GM23338 (cell line): ENCODE data around the gene PRDX3. TPM values are rescaled to one million over a fixed set of nuclear protein-coding genes. Genes with fewer than 3 reads are reported as not detected.

Experiments
- ATAC-seq: fragments of 200-7000 bp; cut with Tn5 transposase; 3 replicates; pipeline ENCODE4 v1.9.1; 2020
- DNase-seq: peaks from one replicate; pipeline ENCODE4 v3.0.0-alpha.2; 2015; ENCODE audit warnings: low spot score
- H2AFZ ChIP-seq: fragments of 200-600 bp; sonication (generic); 2 replicates; pipeline ENCODE4 v1.8.0; 2016; ENCODE audit warnings: antibody characterized with exemption, mild to moderate bottlenecking, moderate library complexity
- H3F3A ChIP-seq: fragments of 200-600 bp; sonication (generic); replicated peaks from 2 replicates; pipeline ENCODE4 v1.8.0; 2017; ENCODE audit warnings: antibody characterized with exemption, mixed run types, low read depth
- H3K27ac ChIP-seq: fragments of 200-600 bp; sonication (generic); 2 replicates; pipeline ENCODE4 v1.6.1; 2016; ENCODE audit warnings: low read depth
- H3K27me3 ChIP-seq: fragments of 200-600 bp; sonication (generic); 2 replicates; pipeline ENCODE4 v1.8.0; 2016; ENCODE audit warnings: mild to moderate bottlenecking, mixed run types, moderate library complexity; ENCODE audit not compliant: insufficient read depth
- H3K36me3 ChIP-seq: fragments of 200-600 bp; sonication (generic); 2 replicates; pipeline ENCODE4 v1.8.0; 2016; ENCODE audit warnings: mild to moderate bottlenecking; ENCODE audit not compliant: insufficient read depth
- H3K4me1 ChIP-seq: fragments of 200-600 bp; sonication (generic); 2 replicates; pipeline ENCODE4 v1.8.0; 2016; ENCODE audit warnings: mild to moderate bottlenecking, moderate library complexity; ENCODE audit not compliant: insufficient read depth
- H3K4me2 ChIP-seq: fragments of 200-600 bp; sonication (generic); 2 replicates; pipeline ENCODE4 v1.7.1; 2017; ENCODE audit warnings: mixed run types
- H3K4me3 ChIP-seq: fragments of 200-600 bp; sonication (generic); 2 replicates; pipeline ENCODE4 v1.6.1; 2016; ENCODE audit warnings: mixed run types
- H3K79me2 ChIP-seq: fragments of 200-600 bp; sonication (generic); replicated peaks from 2 replicates; pipeline ENCODE4 v1.8.0; 2017; ENCODE audit warnings: mild to moderate bottlenecking; ENCODE audit not compliant: insufficient read depth
- H3K9me2 ChIP-seq: fragments of 200-600 bp; sonication (generic); 2 replicates; pipeline ENCODE4 v1.8.0; 2017; ENCODE audit not compliant: insufficient read depth
- H4K20me1 ChIP-seq: fragments of 200-600 bp; sonication (generic); replicated peaks from 2 replicates; pipeline ENCODE4 v1.8.0; 2017; ENCODE audit warnings: mild to moderate bottlenecking; ENCODE audit not compliant: insufficient read depth
- H3K27ac Mint-ChIP-seq: 2 replicates; pipeline ENCODE4 v1.8.0; 2020; ENCODE audit warnings: inconsistent platforms, mild to moderate bottlenecking, moderate library complexity, mixed read lengths
- H3K27me3 Mint-ChIP-seq: 3 replicates; pipeline ENCODE4 v1.8.0; 2022; ENCODE audit warnings: low read depth, mild to moderate bottlenecking, moderate library complexity, mixed read lengths, inconsistent platforms; ENCODE audit not compliant: insufficient read depth, poor library complexity
- H3K36me3 Mint-ChIP-seq: 3 replicates; pipeline ENCODE4 v1.8.0; 2021; ENCODE audit warnings: low read depth, mild to moderate bottlenecking, inconsistent platforms, moderate library complexity, mixed read lengths
- H3K4me1 Mint-ChIP-seq: 3 replicates; pipeline ENCODE4 v1.8.0; 2020; ENCODE audit warnings: mild to moderate bottlenecking, inconsistent platforms, mixed read lengths
- H3K4me3 Mint-ChIP-seq: 3 replicates; pipeline ENCODE4 v1.8.0; 2021; ENCODE audit warnings: moderate library complexity, mild to moderate bottlenecking, inconsistent platforms, mixed read lengths
- H3K9me3 Mint-ChIP-seq: 3 replicates; pipeline ENCODE4 v1.8.0; 2020; ENCODE audit warnings: moderate library complexity, mild to moderate bottlenecking, inconsistent platforms, mixed read lengths
- CREB1 ChIP-seq: fragments of 250-450 bp; sonication (Bioruptor Pico); IDR thresholded peaks from 2 replicates; pipeline ENCODE4 v1.5.0; 2020; ENCODE audit warnings: low read depth, mild to moderate bottlenecking, moderate library complexity
- POLR2AphosphoS5 ChIP-seq: IDR thresholded peaks from 2 replicates; pipeline ENCODE4 v1.6.1; 2016; ENCODE audit warnings: antibody characterized with exemption, low read depth
- polyA plus RNA-seq: library from polyadenylated mRNA; unstranded; fragments of >200 nt; fragmentation: Nextera tagmentation; extraction: Ambion mirVana; gene quantifications from 2 replicates; pipeline ENCODE4 v1.2.1, GENCODE V29; 2016
- total RNA-seq: library from RNA; depleted of rRNA; stranded (reverse); fragments of >200 nt; shearing (Covaris generic); gene quantifications from 2 replicates; pipeline ENCODE4 v1.2.3, GENCODE V29; 2014
- TF ChIP-seq, protein P1 (sequence below), 2 experiments: fragments of 200-600 bp in 1 of 2; sonication (generic) in 1 of 2; conservative IDR thresholded peaks; 2 replicates each; pipeline versions ENCODE4 v1.5.1 to v1.6.1; 2016 to 2017; ENCODE audit warnings: antibody characterized with exemption in 2 of 2, low read depth in 2 of 2, mild to moderate bottlenecking in 2 of 2, moderate library complexity in 1 of 2
- TF ChIP-seq, protein P2 (sequence below): IDR thresholded peaks from one replicate; pipeline ENCODE4 v1.6.1; 2018; ENCODE audit warnings: antibody characterized with exemption; ENCODE audit not compliant: unreplicated experiment
- TF ChIP-seq, protein P3 (sequence below): IDR thresholded peaks from 2 replicates; pipeline ENCODE4 v1.6.1; 2016; ENCODE audit warnings: antibody characterized with exemption

The PRDX3 gene
- total and polyA plus RNA-seq, 2 experiments from 2014 or later = 275 to 285 TPM

DNA sequence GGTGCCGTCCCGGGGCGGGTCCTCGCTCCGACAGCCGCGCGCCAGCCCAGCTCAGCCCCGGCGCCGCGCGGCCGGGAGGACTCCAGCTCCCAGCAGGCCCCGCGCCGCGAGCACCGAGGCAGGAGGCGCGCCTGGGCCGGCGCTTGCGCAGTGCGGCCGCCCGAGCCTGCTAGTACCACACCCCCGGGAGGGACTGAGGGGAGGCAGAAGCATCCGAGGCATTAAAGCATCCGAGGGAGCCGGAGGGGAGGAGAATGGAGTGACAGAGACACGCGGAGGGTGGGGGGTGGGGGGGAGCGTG is 28.7 kb upstream of the PRDX3 start, which contains the start of gene GRK5:
TSS of gene GRK5 (plus strand) at position 206 of the 301 bp plus-strand sequence. CDS start 347 bp downstream, outside the sequence.
- H3K4me1 ChIP-seq = peaks cover 37% of the 10 kb centered on the region
- H2AFZ ChIP-seq = peak within 1 kb of the TSS; percentile 97

DNA sequence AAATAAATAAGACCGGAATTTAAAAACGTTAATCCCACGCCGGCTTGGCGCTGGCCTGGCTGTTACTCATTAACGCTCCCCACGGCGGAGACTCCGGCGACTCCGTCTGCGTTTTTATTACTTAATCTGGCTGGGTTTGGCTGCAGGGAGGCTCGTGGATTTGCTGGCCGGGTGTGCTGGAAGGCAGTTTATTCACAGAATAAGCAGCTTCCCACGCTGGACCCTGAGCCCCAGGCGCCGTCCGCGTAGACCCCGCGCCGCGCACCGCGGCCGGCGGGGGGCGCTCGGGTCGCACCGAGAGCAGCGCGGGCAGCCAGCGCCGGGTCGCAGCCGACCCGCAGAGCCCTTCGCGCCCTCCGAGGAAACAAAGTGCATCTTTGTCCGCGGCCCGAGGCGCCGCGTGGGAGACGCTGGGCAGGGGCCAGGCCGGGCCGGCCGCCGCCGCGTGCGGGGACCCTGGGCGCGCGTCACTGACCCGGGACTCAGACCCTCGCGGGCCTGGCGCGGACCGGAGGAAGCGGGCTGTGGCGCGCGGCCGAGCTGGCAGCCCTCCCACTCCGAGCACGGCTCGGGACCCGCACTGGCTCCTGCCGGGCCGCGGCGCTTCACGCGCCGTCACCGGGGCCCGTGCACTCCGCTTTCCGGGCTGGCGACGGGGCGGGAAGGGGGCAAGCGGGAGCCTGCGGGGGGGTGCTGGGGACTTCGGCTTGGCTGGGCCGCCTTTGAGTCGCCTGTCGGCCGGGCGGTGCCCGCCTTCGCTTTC is 28.2 kb upstream of the PRDX3 start:
- peak overlapping the region; percentile 84 for H3K4me2 ChIP-seq
- H3K27ac ChIP-seq = no peak overlapping the region
- peak overlapping the region; percentile 76 for H3K4me3 Mint-ChIP-seq
- no peaks in the 10 kb centered on the region for H3K9me2 ChIP-seq
- no peaks in the 10 kb centered on the region; the same call in 1 of the 2 replicates for H4K20me1 ChIP-seq
- H2AFZ ChIP-seq = peak overlapping the region; percentile 92
- no peaks in the 10 kb centered on the region for H3K36me3 ChIP-seq
- H3K27ac Mint-ChIP-seq = no peak overlapping the region
- peaks cover 18% of the 10 kb centered on the region for H3K27me3 ChIP-seq
- H3K9me3 Mint-ChIP-seq = no peaks in the 10 kb centered on the region
- peak; percentile 56 for ATAC-seq
- peak overlapping the region; percentile 86 for H3K4me3 ChIP-seq
- peaks cover 20% of the 10 kb centered on the region for H3K27me3 Mint-ChIP-seq
- H3F3A ChIP-seq = peaks cover 10% of the 10 kb centered on the region; the same call in 1 of the 2 replicates
- peaks cover 32% of the 10 kb centered on the region for H3K4me1 ChIP-seq
- TF ChIP-seq CREB1 (CRISPR knock-in tag) = no peak
- TF ChIP-seq, protein P1, sequence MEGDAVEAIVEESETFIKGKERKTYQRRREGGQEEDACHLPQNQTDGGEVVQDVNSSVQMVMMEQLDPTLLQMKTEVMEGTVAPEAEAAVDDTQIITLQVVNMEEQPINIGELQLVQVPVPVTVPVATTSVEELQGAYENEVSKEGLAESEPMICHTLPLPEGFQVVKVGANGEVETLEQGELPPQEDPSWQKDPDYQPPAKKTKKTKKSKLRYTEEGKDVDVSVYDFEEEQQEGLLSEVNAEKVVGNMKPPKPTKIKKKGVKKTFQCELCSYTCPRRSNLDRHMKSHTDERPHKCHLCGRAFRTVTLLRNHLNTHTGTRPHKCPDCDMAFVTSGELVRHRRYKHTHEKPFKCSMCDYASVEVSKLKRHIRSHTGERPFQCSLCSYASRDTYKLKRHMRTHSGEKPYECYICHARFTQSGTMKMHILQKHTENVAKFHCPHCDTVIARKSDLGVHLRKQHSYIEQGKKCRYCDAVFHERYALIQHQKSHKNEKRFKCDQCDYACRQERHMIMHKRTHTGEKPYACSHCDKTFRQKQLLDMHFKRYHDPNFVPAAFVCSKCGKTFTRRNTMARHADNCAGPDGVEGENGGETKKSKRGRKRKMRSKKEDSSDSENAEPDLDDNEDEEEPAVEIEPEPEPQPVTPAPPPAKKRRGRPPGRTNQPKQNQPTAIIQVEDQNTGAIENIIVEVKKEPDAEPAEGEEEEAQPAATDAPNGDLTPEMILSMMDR (conservative IDR thresholded peaks at IDR 0.05; ENCODE audit: low read depth in 2 of 2) = peak; percentile 61 to 70
- TF ChIP-seq, protein P2, sequence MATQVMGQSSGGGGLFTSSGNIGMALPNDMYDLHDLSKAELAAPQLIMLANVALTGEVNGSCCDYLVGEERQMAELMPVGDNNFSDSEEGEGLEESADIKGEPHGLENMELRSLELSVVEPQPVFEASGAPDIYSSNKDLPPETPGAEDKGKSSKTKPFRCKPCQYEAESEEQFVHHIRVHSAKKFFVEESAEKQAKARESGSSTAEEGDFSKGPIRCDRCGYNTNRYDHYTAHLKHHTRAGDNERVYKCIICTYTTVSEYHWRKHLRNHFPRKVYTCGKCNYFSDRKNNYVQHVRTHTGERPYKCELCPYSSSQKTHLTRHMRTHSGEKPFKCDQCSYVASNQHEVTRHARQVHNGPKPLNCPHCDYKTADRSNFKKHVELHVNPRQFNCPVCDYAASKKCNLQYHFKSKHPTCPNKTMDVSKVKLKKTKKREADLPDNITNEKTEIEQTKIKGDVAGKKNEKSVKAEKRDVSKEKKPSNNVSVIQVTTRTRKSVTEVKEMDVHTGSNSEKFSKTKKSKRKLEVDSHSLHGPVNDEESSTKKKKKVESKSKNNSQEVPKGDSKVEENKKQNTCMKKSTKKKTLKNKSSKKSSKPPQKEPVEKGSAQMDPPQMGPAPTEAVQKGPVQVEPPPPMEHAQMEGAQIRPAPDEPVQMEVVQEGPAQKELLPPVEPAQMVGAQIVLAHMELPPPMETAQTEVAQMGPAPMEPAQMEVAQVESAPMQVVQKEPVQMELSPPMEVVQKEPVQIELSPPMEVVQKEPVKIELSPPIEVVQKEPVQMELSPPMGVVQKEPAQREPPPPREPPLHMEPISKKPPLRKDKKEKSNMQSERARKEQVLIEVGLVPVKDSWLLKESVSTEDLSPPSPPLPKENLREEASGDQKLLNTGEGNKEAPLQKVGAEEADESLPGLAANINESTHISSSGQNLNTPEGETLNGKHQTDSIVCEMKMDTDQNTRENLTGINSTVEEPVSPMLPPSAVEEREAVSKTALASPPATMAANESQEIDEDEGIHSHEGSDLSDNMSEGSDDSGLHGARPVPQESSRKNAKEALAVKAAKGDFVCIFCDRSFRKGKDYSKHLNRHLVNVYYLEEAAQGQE = no peak
- H3K36me3 Mint-ChIP-seq = no peaks in the 10 kb centered on the region
- peaks cover 37% of the 10 kb centered on the region for H3K4me1 Mint-ChIP-seq
- no peaks in the 10 kb centered on the region for H3K79me2 ChIP-seq
- DNase-seq = peak; percentile 76

More for the DNA sequence above, 28.7 kb upstream of the PRDX3 start, which contains the start of gene GRK5:
- Histone ChIP-seq H3F3A (peaks cover 10% of the 10 kb centered on the region; the same call in 1 of the 2 replicates), H3K9me2 (no peaks in the 10 kb centered on the region), H3K4me3 (peak within 1 kb of the TSS; percentile 86), H3K27ac (no peak within 1 kb of the TSS), H3K4me2 (peak within 1 kb of the TSS; percentile 98), H3K36me3 (no peaks in the 10 kb centered on the region), H3K27me3 (peaks cover 18% of the 10 kb centered on the region), H4K20me1 (no peaks in the 10 kb centered on the region; the same call in 1 of the 2 replicates), H3K79me2 (no peaks in the 10 kb centered on the region)
- H3K9me3 Mint-ChIP-seq = no peaks in the 10 kb centered on the region
- TF ChIP-seq, protein P3, sequence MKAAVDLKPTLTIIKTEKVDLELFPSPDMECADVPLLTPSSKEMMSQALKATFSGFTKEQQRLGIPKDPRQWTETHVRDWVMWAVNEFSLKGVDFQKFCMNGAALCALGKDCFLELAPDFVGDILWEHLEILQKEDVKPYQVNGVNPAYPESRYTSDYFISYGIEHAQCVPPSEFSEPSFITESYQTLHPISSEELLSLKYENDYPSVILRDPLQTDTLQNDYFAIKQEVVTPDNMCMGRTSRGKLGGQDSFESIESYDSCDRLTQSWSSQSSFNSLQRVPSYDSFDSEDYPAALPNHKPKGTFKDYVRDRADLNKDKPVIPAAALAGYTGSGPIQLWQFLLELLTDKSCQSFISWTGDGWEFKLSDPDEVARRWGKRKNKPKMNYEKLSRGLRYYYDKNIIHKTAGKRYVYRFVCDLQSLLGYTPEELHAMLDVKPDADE = no peak
- TF ChIP-seq POLR2AphosphoS5 = peak; percentile 74
- ATAC-seq (peak; percentile 83), DNase-seq (peak; percentile 94)
- peak within 1 kb of the TSS; percentile 79 for H3K4me3 Mint-ChIP-seq
- H3K36me3 Mint-ChIP-seq = no peaks in the 10 kb centered on the region
- peaks cover 20% of the 10 kb centered on the region for H3K27me3 Mint-ChIP-seq
- H3K27ac Mint-ChIP-seq = no peak within 1 kb of the TSS
- H3K4me1 Mint-ChIP-seq = peaks cover 43% of the 10 kb centered on the region
